Activated T-helper 1 cell treated with anti-CD3 and anti-CD28 coated beads, Interleukin-2, amount 50 U/mL, for 16 hours (primary cell): Measurements from ENCODE around the gene SHISA6.

ENCODE experiments used
- DNase-seq, 2 donors: peaks; one replicate each; pipeline ENCODE4 v3.0.0-alpha.2; 2020; ENCODE audit warnings: low read depth in 1 of 2, low spot score in 1 of 2

Gene SHISA6

GRCh38 chr17:11264183-11264871 lies 23.3 kb downstream of the SHISA6 start:
- DNase-seq = no peak

DNA sequence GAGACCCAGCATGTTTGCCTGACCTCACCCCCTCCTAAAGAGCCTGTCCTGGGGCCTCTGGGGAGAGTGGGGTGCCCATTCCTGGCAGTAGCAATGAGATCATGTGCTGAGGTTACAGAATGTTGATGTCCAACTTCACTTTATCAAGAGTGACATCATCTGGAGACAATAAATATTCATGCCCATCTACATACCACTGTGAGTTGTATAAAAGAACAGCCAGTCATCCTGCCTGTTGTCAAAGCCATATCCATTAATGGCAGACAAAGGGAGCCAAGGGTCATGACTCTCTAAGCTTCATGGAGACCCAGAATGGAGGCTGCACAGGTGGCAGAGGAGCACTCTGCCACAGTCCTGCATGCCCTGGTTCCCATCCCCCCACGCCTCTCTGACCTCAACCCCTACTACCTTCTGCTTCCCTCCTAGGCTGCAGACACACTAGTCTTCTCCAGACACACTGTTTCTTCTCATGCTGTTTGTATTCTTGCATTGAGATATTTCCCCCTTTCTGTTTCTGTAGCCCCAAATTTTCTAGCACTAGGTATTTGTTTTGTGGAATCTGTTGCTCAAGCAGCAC lies 27.1 kb downstream of the SHISA6 start:
- DNase-seq = no peak

GRCh38 chr17:11269210-11269609 lies 28.2 kb downstream of the SHISA6 start:
- DNase-seq = no peak

DNA sequence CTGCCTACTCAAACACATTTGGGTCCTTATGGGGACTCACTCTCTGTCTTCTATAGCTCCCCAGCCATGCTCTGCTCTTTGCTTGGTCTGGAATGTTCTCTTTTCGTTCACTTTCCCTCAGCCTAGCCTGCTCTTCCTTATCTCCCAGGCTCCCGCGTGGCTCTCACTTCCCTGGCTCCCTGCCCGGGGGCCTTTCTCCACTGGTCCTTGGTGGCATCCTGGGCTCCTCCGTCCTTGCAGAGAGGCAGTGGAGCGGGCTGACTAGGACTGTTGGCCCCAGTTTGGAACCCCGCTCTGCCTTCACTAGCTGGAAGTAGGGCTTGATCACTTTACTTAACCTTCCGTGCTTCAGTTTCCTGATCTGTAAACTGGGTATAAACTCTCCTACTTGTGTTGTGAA lies 31.2 kb downstream of the SHISA6 start:
- no peak for DNase-seq

GRCh38 chr17:11273596-11273995 lies 32.6 kb downstream of the SHISA6 start:
- DNase-seq = no peak

- DNase-seq = no peak
Measured at GRCh38 chr17:11274106-11274505, 33.1 kb downstream of the SHISA6 start.

DNA sequence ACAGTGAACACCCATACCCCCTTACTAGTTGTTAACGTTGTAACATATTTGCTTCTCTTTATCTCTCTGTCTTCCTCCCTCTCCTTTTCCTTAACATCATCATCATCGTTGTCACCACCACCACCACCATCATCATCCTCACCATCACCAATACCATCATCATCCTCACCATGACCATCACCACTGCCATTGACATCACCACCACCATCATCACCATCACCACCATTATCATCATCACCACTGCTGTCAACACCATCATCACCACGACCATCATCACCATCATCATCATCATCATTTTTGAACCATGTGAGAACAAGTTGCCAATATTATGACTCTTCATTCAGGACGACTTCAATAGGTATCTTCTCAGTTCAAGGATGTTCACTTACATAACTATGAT lies 35.5 kb downstream of the SHISA6 start:
- DNase-seq = no peak

DNA sequence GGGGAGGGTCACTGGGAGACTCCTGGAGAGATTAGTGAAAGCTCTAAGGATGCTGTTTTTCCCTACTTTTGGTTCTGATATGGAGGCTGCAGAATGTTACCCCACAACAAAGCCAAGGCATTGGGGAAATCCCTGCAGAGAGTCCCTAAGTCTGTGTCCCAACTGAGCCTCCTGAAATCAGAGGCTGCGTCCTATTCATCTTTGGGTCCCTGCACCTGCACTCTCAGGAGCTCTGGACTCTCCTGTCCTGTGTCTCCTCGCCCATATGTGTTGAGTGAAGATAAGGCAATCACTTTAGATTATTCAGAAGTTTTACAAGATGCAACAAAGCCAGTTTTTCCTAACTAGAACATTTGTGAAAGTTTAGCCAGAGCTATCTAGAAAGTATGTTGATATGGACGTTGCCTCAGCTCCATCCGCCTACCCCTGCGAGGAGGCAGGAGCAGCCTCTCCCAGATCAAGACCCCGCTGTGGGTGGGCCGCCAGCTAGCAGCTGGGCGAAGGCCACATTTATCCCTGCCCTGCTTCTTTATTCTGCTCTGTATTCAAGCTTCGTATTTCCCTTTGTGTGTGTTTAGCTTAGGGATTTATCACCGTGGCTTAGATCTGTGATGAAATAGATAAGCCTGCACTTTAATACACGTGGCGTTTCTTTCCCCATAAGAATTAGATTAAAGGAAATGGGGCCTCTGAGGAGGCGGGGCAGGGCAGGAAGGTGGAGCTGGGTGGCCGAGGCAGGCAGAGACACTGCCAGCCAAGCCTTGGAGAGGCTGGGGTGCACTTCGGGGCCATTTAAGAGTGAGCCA lies 37.4 kb downstream of the SHISA6 start:
- no peak for DNase-seq

GRCh38 chr17:11278992-11279270 lies 37.9 kb downstream of the SHISA6 start:
- no peak for DNase-seq

DNA sequence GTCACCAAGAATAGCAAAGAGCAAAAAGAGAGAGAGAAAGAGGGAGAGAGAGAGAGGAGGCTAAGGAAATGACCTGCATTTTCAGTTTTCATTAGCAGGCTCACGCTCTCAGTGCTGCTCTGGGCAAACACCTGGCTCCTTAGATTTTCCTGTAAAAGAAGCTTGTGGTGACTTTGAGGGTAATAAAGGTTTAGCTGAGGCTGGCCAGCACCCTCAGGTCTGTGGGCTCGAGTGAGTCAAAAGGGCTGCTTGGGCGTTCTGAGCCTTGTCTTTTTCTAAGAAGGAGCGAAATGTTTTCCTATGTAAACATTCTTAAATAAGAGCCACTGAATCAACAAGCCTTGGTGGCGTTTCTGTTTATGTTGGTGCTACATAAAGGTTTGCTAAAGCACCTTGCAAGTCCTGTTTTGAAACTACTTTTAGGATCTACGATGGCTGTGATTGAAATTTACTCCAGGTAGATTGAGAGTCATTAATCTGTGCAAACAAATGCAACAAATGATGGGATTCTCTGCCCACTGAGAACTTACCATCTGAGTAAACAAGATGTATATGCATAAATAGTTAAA lies 38.8 kb downstream of the SHISA6 start:
- no peak for DNase-seq

DNA sequence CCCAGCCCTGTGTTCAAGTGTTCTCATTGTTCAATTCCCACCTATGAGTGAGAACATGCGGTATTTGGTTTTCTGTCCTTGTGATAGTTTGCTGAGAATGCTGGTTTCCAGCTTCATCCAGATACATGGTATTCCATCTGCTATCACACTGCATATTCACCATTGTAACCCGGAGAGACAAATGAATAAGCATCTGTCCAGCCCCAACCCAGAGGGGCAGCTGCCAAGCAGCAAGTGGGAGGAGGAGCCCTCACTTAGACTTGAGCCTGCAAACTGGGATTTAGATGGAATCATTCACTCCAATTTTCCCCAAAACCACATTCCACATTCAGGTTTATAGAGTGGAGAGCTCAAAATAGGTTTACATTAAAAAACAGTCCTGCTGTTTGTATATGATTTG lies 41.6 kb downstream of the SHISA6 start:
- DNase-seq = no peak

- no peak for DNase-seq
Measured at GRCh38 chr17:11284811-11285210, 43.8 kb downstream of the SHISA6 start.

DNA sequence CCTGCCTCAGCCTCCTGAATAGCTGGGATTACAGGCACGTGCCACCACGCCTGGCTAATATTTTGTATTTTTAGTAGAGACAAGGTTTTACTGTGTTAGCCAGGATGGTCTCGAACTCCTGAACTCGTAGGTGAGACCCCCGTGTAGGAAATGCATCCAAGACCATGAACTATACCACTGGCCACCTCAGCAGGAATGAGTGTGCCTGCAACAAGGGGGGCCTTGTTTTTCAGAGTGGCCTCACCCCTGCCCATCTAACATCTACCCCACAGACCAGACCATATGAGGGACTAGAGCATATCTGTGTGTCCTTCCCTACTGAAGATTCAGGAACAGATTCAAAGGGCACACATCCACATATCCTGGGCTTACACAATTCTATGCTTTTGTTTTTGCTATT lies 44.9 kb downstream of the SHISA6 start:
- DNase-seq = no peak

DNA sequence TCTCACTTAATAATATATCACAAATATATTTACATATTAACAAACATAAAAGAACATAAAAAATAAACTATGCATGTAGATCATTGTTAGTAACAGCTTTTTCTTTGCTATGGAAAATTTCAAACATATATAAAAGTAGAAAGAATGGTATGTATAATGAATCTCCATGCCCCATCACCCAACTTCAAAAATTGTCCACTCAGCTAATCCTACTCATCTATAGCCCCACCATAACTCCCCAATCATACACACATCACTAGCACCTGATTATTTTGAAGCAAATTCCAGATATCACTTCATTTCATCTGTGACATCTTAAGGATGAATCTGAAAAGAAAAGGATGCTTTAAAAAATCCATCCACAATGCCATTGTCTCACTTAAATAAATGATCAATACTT lies 46.8 kb downstream of the SHISA6 start:
- no peak for DNase-seq

- no peak for DNase-seq
Measured at GRCh38 chr17:11290814-11291213, 49.8 kb downstream of the SHISA6 start.

GRCh38 chr17:11292491-11292890 lies 51.5 kb downstream of the SHISA6 start:
- DNase-seq = no peak

DNA sequence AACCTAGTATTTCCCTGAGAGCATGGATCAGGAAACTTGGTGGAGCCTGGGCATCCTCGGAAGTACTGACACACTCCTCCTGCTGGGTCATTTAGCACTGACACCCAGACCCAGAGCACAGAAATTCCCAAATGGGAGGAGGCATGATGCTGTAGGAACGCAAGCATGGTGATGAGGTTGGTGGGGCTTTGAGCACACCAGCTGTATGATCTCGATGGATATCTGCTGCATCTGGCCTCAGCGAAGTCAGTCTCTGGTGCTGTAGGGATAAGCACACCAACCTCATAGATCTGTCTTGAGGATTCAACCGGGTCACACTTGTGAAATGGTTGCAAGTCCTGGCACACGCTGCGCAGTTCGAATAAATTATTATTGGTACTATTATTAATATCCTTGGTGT lies 52.5 kb downstream of the SHISA6 start:
- DNase-seq = no peak

DNA sequence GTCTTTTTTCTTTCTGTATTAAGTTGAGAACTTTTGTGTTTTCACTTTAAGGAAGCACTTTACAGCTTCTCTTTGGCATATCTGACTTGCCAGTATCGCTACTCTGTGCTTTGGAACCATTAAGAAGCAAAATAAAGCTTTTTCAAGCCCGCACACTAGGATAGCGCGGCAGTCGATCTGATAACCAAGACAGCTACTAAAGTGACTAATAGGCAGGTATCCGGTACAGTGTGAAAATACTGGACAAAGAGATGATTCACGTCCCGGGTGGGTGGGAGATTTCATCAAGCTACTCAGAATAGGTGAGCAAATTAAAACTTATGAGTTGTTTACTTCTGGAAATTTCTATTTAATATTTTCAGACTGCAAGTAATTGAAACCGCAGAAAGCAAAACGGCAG lies 53.8 kb downstream of the SHISA6 start:
- no peak for DNase-seq

DNA sequence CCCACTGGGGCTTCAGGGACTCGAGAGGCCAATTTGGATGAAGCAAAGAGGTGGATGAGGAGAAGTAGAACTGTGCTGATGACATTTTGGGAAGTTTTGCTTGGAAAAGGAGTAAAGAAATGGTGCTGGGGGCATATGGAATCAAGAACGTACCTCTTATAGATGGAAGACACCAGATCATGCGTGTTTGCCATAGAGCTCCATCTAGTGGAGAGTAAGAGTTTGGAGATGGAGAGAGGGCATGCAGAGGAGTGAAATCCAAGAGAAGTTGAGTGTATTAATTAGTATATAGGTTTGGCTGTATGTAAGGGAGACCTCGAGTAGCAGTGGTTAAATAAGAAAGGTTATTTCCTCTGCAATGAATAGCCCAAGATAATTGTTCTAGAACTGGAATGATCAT lies 56.0 kb downstream of the SHISA6 start:
- DNase-seq = no peak

DNA sequence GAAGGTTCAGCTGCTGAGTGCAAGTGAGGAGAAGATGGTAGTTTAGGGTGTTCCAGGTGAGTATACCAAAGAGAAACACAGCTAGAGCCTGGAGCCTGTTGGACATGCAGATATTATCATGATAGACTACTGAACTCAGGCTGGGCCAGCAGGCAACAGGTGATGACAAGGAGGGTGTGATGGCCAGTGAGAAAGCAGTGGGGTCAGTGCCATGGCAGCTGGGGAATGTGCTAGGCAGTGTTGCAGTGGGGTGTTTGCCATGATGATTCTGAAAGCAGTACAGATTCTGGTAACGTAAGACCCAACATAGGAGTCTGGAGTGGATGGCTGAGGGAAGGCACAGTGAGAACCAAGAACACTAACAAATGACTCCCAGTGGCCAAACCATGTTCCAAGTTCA lies 57.4 kb downstream of the SHISA6 start:
- no peak for DNase-seq

DNA sequence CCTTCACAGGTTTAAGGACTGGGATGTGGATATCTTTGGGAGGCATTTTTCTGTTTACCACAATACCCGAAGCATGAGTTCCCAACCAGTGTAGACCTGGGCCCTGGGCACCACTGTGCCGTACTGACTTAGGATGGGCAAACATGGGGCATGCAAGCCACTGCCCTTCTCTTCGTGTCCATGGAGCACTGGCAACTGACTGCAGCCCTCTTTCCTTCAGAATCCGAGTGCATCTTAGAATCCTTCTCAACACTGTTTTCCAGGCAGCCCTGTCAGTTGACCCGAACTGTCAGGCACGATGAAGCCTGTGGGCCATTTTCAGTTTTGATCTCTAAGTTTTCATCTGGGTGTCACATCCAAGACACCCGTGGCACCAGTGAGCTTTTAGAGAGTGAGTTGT lies 59.2 kb downstream of the SHISA6 start:
- DNase-seq = no peak

GRCh38 chr17:11300738-11301137 lies 59.7 kb downstream of the SHISA6 start:
- no peak for DNase-seq
